Activated naive CD8-positive, alpha-beta T cell (primary cell): ENCODE measurements around the gene APOA1.
A peak's percentile ranks its signal among the peaks of the same experiment; 100 is the strongest.
"Not testable (repeated sequence)": the region's sequence is repeated elsewhere in the genome, so short reads cannot be mapped to it uniquely, and the experiment has no call there.

Experiments used
- H3K27ac Mint-ChIP-seq: one replicate; pipeline ENCODE4 v1.8.0; 2021; ENCODE audit warnings: mixed read lengths
- H3K27me3 Mint-ChIP-seq: one replicate; pipeline ENCODE4 v1.8.0; 2021; ENCODE audit warnings: mixed read lengths
- H3K36me3 Mint-ChIP-seq: one replicate; pipeline ENCODE4 v1.8.0; 2021; ENCODE audit warnings: mixed read lengths
- H3K4me1 Mint-ChIP-seq: one replicate; pipeline ENCODE4 v1.8.0; 2021; ENCODE audit warnings: low read depth, mixed read lengths
- H3K4me3 Mint-ChIP-seq: one replicate; pipeline ENCODE4 v1.8.0; 2021; ENCODE audit warnings: mild to moderate bottlenecking, mixed read lengths
- H3K9me3 Mint-ChIP-seq: one replicate; pipeline ENCODE4 v1.8.0; 2021; ENCODE audit warnings: low read depth, mixed read lengths

The APOA1 gene

GRCh38 chr11:116849486-116849885 is 12.1 kb upstream of the APOA1 start:
- Mint-ChIP-seq H3K27ac (no peak overlapping the region), H3K36me3 (peaks cover 12% of the 10 kb centered on the region), H3K4me1 (peaks cover 42% of the 10 kb centered on the region), H3K27me3 (no peaks in the 10 kb centered on the region), H3K4me3 (no peak overlapping the region), H3K9me3 (no peaks in the 10 kb centered on the region)

DNA sequence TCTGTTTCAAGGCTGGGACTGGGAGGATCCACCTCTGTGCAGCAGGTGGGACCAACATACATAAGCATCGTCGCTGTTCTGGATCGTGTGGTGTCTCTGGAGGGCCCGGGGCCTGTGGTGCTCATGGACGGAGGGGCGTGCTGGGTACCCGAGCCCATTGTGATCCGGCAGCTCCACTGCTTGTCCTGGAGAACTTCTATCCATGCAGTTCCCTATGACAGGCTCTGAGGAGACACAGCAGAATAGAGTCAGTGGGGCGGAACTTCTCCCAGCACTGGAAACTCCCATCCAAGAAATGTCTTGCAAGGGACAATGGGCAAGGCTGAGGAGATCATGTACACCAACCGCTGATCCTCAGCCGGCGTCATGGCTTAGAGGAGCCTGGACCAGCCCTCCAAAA is 11.6 kb upstream of the APOA1 start:
- Mint-ChIP-seq H3K27me3 (no peaks in the 10 kb centered on the region), H3K36me3 (peaks cover 12% of the 10 kb centered on the region), H3K4me3 (no peak overlapping the region), H3K9me3 (no peaks in the 10 kb centered on the region), H3K4me1 (peaks cover 37% of the 10 kb centered on the region), H3K27ac (no peak overlapping the region)

GRCh38 chr11:116847612-116848011 is 10.2 kb upstream of the APOA1 start:
- H3K27me3 Mint-ChIP-seq: no peaks in the 10 kb centered on the region
- H3K4me3 Mint-ChIP-seq: no peak overlapping the region
- peaks cover 10% of the 10 kb centered on the region for H3K36me3 Mint-ChIP-seq
- no peak overlapping the region for H3K27ac Mint-ChIP-seq
- H3K9me3 Mint-ChIP-seq: no peaks in the 10 kb centered on the region
- H3K4me1 Mint-ChIP-seq: peaks cover 23% of the 10 kb centered on the region

DNA sequence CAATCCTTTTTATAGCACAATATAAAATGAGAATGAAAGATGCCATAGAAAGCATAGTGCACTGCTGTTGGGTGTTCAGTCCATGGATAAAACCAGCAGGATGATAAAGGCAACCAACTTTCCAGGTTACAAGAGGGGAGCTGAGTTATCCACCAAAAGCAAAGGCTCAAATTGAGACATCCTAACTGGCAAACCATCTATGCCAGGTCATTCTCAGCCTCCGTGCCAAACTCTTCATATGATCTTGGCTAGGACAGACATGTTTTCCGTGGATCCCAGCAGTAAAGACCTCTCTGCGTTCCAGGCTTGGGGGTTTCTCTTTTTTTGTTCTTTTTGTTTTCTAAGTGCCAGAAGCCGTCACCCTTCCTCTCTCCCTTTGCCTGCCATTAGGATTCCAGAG is 7.3 kb upstream of the APOA1 start:
- Mint-ChIP-seq H3K27ac (no peak overlapping the region), H3K36me3 (peaks cover 7% of the 10 kb centered on the region), H3K4me1 (no peaks in the 10 kb centered on the region), H3K4me3 (no peak overlapping the region), H3K27me3 (no peaks in the 10 kb centered on the region), H3K9me3 (no peaks in the 10 kb centered on the region)

GRCh38 chr11:116843661-116844060 is 6.2 kb upstream of the APOA1 start:
- Mint-ChIP-seq H3K4me3 (no peak overlapping the region), H3K27me3 (no peaks in the 10 kb centered on the region), H3K4me1 (no peaks in the 10 kb centered on the region), H3K27ac (no peak overlapping the region), H3K9me3 (no peaks in the 10 kb centered on the region), H3K36me3 (peaks cover 7% of the 10 kb centered on the region)

DNA sequence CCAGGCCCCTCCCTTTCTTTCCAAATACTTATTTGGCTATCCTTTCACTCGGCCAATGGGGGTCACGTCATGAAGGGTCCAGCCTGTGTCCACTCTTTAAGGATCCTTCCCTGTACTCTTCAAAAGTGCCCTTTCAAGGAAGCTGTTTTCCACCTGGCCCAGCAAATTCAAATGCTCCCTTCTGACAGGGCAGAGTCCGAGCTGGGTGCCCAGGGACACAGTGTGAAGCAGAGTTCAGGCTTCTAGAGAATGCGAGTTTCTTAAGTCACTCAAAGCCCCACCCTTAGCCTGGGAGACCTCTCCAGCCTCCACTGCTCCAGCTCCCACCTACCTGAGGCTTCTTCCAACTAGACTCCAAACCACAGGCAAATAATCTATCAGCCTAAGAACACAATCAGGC is 5.5 kb upstream of the APOA1 start:
- Mint-ChIP-seq H3K4me1 (no peaks in the 10 kb centered on the region), H3K27me3 (no peaks in the 10 kb centered on the region), H3K9me3 (no peaks in the 10 kb centered on the region), H3K4me3 (no peak overlapping the region), H3K27ac (peak overlapping the region; percentile 28), H3K36me3 (peaks cover 7% of the 10 kb centered on the region)

DNA sequence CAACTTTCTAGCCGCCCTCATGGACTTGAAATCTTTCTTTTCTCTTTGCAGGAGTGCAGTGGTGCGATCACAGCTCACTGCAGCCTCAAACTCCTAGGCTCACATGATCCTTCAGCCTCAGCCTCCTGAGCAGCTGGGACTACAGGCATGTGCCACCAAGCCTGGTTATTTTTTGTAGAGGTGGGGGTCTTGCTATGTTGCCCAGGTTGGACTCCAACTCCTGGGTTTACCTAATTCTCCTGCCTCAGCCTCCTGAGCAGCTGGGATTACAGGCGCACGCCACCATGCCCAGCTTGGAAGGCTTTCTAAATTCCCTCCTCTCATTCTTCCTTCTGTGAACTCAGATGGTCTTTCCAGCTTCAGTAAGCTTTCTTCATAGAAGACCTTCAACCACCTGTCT is 4.7 kb upstream of the APOA1 start:
- Mint-ChIP-seq H3K36me3 (peaks cover 7% of the 10 kb centered on the region), H3K4me1 (no peaks in the 10 kb centered on the region), H3K27me3 (no peaks in the 10 kb centered on the region), H3K4me3 (no peak overlapping the region), H3K27ac (peak overlapping the region; percentile 22), H3K9me3 (no peaks in the 10 kb centered on the region)

- no peak overlapping the region for H3K27ac Mint-ChIP-seq
- no peak overlapping the region for H3K4me3 Mint-ChIP-seq
- H3K27me3 Mint-ChIP-seq: no peaks in the 10 kb centered on the region
- H3K4me1 Mint-ChIP-seq: peaks cover 4% of the 10 kb centered on the region
- H3K9me3 Mint-ChIP-seq: no peaks in the 10 kb centered on the region
- H3K36me3 Mint-ChIP-seq: peaks cover 5% of the 10 kb centered on the region
Observed at GRCh38 chr11:116840746-116841296, 3.4 kb upstream of the APOA1 start.

DNA sequence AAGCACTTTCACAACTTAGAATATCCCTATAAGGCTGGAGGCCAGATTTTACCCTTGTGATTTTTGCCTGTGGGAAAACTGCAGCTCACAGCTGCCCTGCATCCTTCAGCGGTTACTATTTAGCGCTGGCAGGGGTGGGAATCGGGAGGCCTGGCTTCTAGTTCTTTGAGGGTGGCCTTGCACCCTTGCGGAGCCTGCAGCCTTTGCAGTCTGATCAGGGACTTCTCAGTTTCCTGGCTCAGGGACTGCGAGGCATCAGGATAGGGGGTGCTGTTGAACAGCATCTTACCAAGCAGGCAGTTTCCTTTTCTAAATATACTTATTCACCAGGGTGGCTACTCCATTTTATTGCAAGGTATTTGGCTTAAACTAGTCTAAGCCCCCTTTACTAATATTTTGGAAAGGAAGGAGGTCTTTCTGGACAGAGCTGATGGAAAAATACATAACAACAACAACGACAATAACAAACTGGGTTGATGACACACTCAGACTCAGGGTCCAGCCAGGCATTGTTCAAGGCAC is 2.9 kb upstream of the APOA1 start:
- H3K27me3 Mint-ChIP-seq: no peaks in the 10 kb centered on the region
- H3K9me3 Mint-ChIP-seq: no peaks in the 10 kb centered on the region
- H3K4me1 Mint-ChIP-seq: peaks cover 8% of the 10 kb centered on the region

DNA sequence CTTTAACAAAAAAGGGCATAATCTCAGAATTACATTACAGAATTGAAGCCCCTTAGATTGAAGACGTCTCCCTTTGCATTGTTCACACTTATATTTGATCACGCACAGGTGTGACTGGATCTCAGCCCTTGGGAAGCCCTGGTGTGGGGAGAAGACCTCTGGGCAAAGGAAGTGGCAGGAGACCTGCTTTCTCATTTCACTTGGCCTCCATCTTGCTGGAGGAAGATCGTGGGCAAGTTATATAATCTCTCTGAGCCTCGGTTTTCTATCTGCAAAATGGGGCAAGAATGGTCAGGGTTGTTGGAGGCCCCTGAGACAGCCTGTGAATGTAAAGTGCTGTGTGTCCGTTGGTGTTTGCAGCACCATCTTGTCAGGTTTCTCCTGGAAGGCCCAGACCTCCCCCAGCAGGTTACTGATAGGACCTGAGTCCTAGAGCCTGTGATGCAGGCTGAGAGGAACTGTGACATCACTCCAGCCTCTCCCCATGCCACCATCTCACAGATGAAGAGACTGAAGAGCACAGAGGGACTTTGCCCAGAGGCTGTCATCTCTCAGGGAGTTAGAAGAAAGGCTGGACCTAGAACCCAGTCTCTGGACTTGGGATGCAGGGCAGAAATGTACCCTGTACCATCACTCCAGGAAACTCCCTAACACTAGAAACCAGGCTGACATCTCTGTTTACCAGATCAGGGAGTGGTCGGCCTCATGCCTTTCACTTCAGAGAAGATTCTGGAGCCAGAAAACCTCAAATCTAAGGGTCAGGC is 1.1 kb upstream of the APOA1 start:
- peaks cover 11% of the 10 kb centered on the region for H3K4me1 Mint-ChIP-seq
- H3K36me3 Mint-ChIP-seq: peaks cover 2% of the 10 kb centered on the region
- H3K4me3 Mint-ChIP-seq: no peak overlapping the region
- H3K27me3 Mint-ChIP-seq: no peaks in the 10 kb centered on the region
- H3K27ac Mint-ChIP-seq: no peak overlapping the region
- H3K9me3 Mint-ChIP-seq: no peaks in the 10 kb centered on the region

More for the DNA sequence above, 2.9 kb upstream of the APOA1 start:
- Mint-ChIP-seq H3K27ac (no peak overlapping the region), H3K36me3 (peaks cover 3% of the 10 kb centered on the region), H3K4me3 (no peak overlapping the region)

DNA sequence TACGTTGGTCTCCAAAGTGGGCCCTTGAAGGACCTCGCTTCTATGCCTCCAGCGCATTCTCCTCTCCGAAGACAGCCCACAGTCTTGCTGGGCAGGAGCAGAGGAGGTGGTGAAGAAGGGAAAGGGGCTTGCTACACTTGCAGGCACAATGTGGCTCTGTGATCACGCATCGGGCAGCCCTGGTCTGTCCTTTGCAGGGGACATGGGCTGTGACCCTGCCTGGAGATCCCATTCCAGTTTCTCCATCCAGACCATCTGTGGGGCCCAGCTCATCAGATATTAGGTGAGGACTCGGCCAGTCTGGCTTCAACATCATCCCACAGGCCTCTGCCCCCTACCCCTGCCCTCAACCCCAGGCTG is 810 bp downstream of the APOA1 start:
- Mint-ChIP-seq H3K36me3 (no peaks in the 10 kb centered on the region), H3K4me1 (peaks cover 11% of the 10 kb centered on the region), H3K27me3 (no peaks in the 10 kb centered on the region), H3K27ac (no peak overlapping the region), H3K9me3 (no peaks in the 10 kb centered on the region), H3K4me3 (no peak overlapping the region)

- Mint-ChIP-seq H3K9me3 (no peaks in the 10 kb centered on the region), H3K27ac (peak overlapping the region; percentile 10), H3K36me3 (no peaks in the 10 kb centered on the region), H3K4me1 (peaks cover 11% of the 10 kb centered on the region), H3K4me3 (peak overlapping the region; percentile 66), H3K27me3 (no peaks in the 10 kb centered on the region)
Observed at GRCh38 chr11:116835791-116836631, 1.4 kb downstream of the APOA1 start.

DNA sequence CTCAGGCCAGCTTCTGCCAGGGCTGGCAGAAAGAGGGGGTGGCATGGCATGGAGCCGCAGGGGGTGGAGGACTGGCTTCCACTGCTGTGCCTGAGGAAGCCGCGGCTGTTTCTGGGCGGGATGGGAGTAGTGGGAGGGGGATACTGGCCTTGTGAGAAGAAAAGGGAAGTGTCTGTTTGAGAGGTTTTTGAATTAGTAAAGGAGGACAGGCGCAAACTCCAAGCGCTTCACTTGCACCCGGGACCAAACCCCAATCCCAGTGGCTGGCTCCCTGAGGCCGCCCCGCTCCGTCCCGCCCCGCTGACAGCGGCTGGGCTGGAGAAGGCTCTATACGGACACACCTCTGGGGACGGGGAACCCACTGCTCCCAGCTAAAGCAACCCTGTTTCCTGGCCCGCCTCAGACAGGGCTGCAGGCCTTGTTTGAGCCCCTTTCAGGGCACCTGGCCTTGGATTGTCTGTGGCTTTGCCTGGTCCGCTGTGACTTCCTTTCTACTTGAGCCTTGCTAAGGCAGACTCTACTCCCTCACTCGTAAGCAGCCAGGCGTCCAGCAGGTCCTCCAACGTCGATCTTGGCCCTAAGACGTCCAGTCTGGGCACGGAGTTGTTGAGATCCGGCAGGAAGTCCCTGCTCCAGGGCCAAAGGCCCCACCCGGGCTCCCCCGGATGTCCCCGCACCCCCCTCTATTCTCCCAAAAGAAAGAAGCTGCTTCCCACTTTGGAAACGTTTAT is 2.2 kb downstream of the APOA1 start:
- peak overlapping the region; percentile 66 for H3K4me3 Mint-ChIP-seq
- peaks cover 11% of the 10 kb centered on the region for H3K4me1 Mint-ChIP-seq
- no peaks in the 10 kb centered on the region for H3K36me3 Mint-ChIP-seq
- H3K9me3 Mint-ChIP-seq: no peaks in the 10 kb centered on the region
- H3K27ac Mint-ChIP-seq: no peak overlapping the region
- no peaks in the 10 kb centered on the region for H3K27me3 Mint-ChIP-seq

DNA sequence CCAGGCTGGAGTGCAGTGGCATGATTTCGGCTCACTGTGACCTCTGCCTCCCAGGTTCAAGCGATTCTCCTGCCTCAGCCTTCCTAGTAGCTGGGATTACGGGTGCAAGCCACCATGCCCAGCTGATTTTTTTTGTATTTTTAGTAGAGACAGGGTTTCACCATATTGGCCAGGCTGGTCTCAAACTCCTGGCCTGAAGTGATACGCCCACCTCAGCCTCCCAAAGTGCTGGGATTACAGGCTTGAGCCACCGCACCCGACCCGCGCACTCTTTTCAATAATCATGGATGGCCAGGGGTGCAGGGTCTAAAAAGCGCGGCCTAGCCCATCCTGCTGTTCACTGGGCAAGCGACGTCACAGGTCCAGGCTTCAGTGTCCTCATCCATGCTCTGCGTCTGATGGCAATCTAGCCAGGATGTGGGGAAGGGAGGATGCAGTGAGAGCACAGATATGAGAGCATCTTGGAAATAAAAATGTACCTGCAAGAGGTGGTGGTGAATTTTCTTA is 2.8 kb downstream of the APOA1 start:
- H3K27ac Mint-ChIP-seq, H3K36me3 Mint-ChIP-seq, H3K9me3 Mint-ChIP-seq, H3K27me3 Mint-ChIP-seq: not testable (repeated sequence)
- Mint-ChIP-seq H3K4me1 (peaks cover 11% of the 10 kb centered on the region), H3K4me3 (peak overlapping the region; percentile 64)
